Gastroesophageal sphincter (tissue), 4 donors: ENCODE measurements around the gene CEBPZ. TPM values are rescaled to one million over a fixed set of nuclear protein-coding genes. Genes with fewer than 3 reads are reported as not detected.

Experiments
- ATAC-seq: fragments of 150-250 bp; one replicate; pipeline ENCODE4 v1.9.1; 2016; ENCODE audit warnings: mild to moderate bottlenecking, moderate library complexity
- H3K27ac ChIP-seq, 4 donors: fragments of 200-600 bp; sonication (generic) in 3 of 4; 1 replicate in 3 of 4; 2 replicates in 1 of 4; pipeline ENCODE4 v1.5.1; 2016 to 2019
- H3K27me3 ChIP-seq: fragments of 200-600 bp; sonication (generic); one replicate; pipeline ENCODE4 v1.5.1; 2019
- H3K36me3 ChIP-seq, 2 donors: fragments of 200-600 bp; sonication (generic); one replicate each; pipeline ENCODE4 v1.5.1; 2019; ENCODE audit warnings: control low read depth in 1 of 2
- H3K4me1 ChIP-seq, 3 donors: fragments of 200-600 bp; sonication (generic); 1 replicate in 2 of 3; 2 replicates in 1 of 3; pipeline ENCODE4 v1.5.1; 2016 to 2019; ENCODE audit warnings: control low read depth in 2 of 3
- H3K4me3 ChIP-seq, 2 donors: fragments of 200-600 bp; sonication (generic); one replicate each; pipeline ENCODE4 v1.5.1; 2019; ENCODE audit warnings: mild to moderate bottlenecking in 1 of 2, moderate library complexity in 1 of 2
- H3K9me3 ChIP-seq, 3 donors: fragments of 200-600 bp; sonication (generic); one replicate each; pipeline ENCODE4 v1.5.1; 2017 to 2019; ENCODE audit warnings: control low read depth in 2 of 3
- EP300 ChIP-seq: sonication (generic); formaldehyde crosslinking; IDR thresholded peaks from one replicate; pipeline ENCODE4 v1.6.1; 2017; ENCODE audit warnings: antibody characterized with exemption, mild to moderate bottlenecking
- POLR2A ChIP-seq, 2 donors: fragments of 450-650 bp; IDR thresholded peaks; one replicate each; pipeline ENCODE4 v1.6.1; 2017; ENCODE audit warnings: antibody characterized with exemption in 2 of 2, mild to moderate bottlenecking in 2 of 2, moderate library complexity in 1 of 2
- POLR2AphosphoS5 ChIP-seq: sonication (generic); formaldehyde crosslinking; IDR thresholded peaks from one replicate; pipeline ENCODE4 v1.6.1; 2017; ENCODE audit warnings: antibody characterized with exemption
- WGBS, 2 donors: methylation state at CpG; one replicate each; pipeline ENCODE4 v1.1.5; 2018; ENCODE audit warnings: low coverage in 1 of 2; 5-methylcytosine and 5-hydroxymethylcytosine counted together
- total RNA-seq, 4 donors: library from RNA; depleted of rRNA; stranded (reverse); fragments of >200 nt; gene quantifications; one replicate each; pipeline ENCODE4 v1.1.0, GENCODE V29; 2016
- TF ChIP-seq, protein P1 (sequence below), 4 experiments: fragments of 200-600 bp in 2 of 4; fragments of 450-650 bp in 2 of 4; sonication (generic) in 1 of 4; IDR thresholded peaks; one replicate each; pipeline ENCODE4 v1.5.1; 2017 to 2019; ENCODE audit warnings: antibody characterized with exemption in 4 of 4, mild to moderate bottlenecking in 2 of 4, moderate library complexity in 2 of 4

The CEBPZ gene
- total RNA-seq, 4 donors from 2014 or later: 22.1 to 48.9 (median 41.8) TPM

DNA sequence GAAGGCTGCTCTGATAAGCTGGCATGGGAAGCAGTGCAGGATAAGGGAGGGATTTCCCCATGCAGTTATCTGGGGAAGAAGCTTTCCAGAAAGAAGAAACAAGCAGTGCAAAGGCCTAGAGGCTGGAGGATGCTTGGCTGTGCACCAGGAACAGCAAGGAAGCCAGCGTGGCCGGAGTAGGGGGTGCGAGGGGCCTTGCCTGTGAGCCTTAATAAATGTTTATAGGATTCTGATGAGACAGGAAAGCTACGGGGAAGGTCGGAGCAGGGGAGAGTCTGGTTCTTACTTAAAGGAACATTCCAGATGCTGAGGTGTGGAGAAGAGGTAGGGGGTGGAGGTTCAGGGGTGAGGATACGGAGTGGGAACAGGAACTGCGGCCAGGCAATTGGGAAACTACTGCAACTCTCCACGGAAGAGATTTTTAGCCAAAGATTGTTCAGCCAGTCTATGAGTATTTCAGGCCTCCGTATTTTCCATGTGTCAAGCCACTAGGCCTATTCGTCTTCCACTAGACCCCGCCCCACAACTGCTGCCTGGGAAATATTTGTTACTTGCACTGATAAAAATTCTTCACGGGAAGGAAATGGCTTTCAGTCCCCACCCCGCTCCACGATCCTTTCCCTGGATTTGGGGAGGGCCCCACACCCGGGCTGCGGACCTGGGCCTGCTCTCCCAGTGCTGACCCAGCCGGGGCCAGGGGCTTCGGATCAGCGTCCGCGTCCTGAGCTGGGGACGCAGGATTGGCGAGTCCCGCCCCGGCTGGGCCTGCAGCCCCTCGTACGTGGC lies 75.1 kb downstream of the CEBPZ start:
- Histone ChIP-seq H3K27me3 (no peaks in the 10 kb centered on the region), H3K9me3 (no peaks in the 10 kb centered on the region), H3K27ac (peak overlapping the region; percentile 5 to 96 (median 93)), H3K4me3 (peak overlapping the region; percentile 38 to 85), H3K4me1 (peaks cover 0 to 24% (median 7%) of the 10 kb centered on the region in 3 donors), H3K36me3 (peaks cover 0 to 17% of the 10 kb centered on the region in 2 donors)
- WGBS, 2 donors: 0 to 1% methylated on average over 9 to 21 of the region's 27 CpGs
- TF ChIP-seq EP300: no peak
- no peak for TF ChIP-seq POLR2AphosphoS5
- no peak for TF ChIP-seq POLR2A (IDR thresholded peaks at IDR 0.05)
- TF ChIP-seq, protein P1, sequence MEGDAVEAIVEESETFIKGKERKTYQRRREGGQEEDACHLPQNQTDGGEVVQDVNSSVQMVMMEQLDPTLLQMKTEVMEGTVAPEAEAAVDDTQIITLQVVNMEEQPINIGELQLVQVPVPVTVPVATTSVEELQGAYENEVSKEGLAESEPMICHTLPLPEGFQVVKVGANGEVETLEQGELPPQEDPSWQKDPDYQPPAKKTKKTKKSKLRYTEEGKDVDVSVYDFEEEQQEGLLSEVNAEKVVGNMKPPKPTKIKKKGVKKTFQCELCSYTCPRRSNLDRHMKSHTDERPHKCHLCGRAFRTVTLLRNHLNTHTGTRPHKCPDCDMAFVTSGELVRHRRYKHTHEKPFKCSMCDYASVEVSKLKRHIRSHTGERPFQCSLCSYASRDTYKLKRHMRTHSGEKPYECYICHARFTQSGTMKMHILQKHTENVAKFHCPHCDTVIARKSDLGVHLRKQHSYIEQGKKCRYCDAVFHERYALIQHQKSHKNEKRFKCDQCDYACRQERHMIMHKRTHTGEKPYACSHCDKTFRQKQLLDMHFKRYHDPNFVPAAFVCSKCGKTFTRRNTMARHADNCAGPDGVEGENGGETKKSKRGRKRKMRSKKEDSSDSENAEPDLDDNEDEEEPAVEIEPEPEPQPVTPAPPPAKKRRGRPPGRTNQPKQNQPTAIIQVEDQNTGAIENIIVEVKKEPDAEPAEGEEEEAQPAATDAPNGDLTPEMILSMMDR (IDR thresholded peaks at IDR 0.05): no peak
- peak; percentile 80 for ATAC-seq

GRCh38 chr2:37154785-37155184 lies 76.6 kb downstream of the CEBPZ start:
- no peak for ATAC-seq
- no peaks in the 10 kb centered on the region for H3K27me3 ChIP-seq
- 88 to 94% methylated on average over 4 of the region's 4 CpGs for WGBS, 2 donors
- TF ChIP-seq POLR2A (IDR thresholded peaks at IDR 0.05) (no peak), EP300 (no peak), POLR2AphosphoS5 (no peak)
- TF ChIP-seq, protein P1 (IDR thresholded peaks at IDR 0.05): no peak
- no peak overlapping the region for H3K4me3 ChIP-seq
- H3K36me3 ChIP-seq: peaks cover 0 to 17% of the 10 kb centered on the region in 2 donors
- no peaks in the 10 kb centered on the region for H3K9me3 ChIP-seq
- no peak overlapping the region for H3K27ac ChIP-seq
- peaks cover 0 to 35% (median 7%) of the 10 kb centered on the region in 3 donors for H3K4me1 ChIP-seq

DNA sequence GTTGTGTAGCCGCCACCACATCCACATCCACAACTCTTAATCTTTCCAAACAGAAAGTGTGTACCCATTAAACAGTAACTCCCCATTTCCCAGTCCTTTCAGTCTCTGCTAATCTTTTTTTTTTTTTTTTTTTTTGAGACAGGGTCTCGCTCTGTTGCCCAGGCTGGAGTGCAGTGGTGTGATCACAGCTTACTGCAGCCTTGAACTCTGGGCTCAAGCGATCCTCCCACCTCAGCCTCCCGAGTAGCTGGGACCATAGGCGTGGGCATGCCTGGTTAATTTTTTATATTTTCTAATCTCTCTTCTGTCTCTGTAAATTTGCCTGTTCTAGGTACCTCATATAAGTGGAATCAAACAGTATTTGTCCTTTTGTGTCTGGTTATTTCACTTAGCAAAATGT lies 78.2 kb downstream of the CEBPZ start:
- Histone ChIP-seq H3K4me1 (peaks cover 0 to 42% (median 7%) of the 10 kb centered on the region in 3 donors), H3K27ac (no peak overlapping the region), H3K36me3 (peaks cover 0 to 27% of the 10 kb centered on the region in 2 donors), H3K9me3 (no peaks in the 10 kb centered on the region), H3K4me3 (no peak overlapping the region), H3K27me3 (no peaks in the 10 kb centered on the region)
- 85 to 100% methylated on average over 4 to 5 of the region's 5 CpGs for WGBS, 2 donors
- no peak for ATAC-seq
- no peak for TF ChIP-seq EP300
- TF ChIP-seq POLR2AphosphoS5: no peak
- TF ChIP-seq, protein P1 (IDR thresholded peaks at IDR 0.05): no peak
- TF ChIP-seq POLR2A (IDR thresholded peaks at IDR 0.05): no peak

Other genes starting within 250 kb of the CEBPZ start
- gene HEATR5B, start 147.2 kb downstream of the CEBPZ start, total RNA-seq: 10 to 100 TPM; 17.6 to 32.1 (median 22.1) TPM
- gene GPATCH11, start 147.1 kb downstream of the CEBPZ start, total RNA-seq: 10 to 100 TPM in 1 of 4 donors, 1 to 10 TPM in 3; 6.3 to 10.6 (median 7.6) TPM
- gene EIF2AK2, start 74.6 kb downstream of the CEBPZ start, total RNA-seq: 10 to 100 TPM; 25.3 to 33.2 (median 29.9) TPM
- not detected for gene SULT6B1, start 42.9 kb downstream of the CEBPZ start, total RNA-seq
- 10 to 100 TPM; 21.0 to 37.4 (median 28.7) TPM for gene CEBPZOS, start 35.1 kb downstream of the CEBPZ start, total RNA-seq
- 10 to 100 TPM; 18.1 to 23.2 (median 19.4) TPM for gene NDUFAF7, start 62 bp upstream of the CEBPZ start, total RNA-seq
- 10 to 100 TPM; 29.3 to 40.3 (median 38.3) TPM for gene PRKD3, start 93.2 kb upstream of the CEBPZ start, total RNA-seq
- gene QPCT, start 113.0 kb upstream of the CEBPZ start, total RNA-seq: 1 to 10 TPM; 1.5 to 5.2 (median 2.6) TPM